Measurements from ENCODE around the gene ZG16B.

ZG16B gene, protein sequence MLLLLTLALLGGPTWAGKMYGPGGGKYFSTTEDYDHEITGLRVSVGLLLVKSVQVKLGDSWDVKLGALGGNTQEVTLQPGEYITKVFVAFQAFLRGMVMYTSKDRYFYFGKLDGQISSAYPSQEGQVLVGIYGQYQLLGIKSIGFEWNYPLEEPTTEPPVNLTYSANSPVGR

DNA sequence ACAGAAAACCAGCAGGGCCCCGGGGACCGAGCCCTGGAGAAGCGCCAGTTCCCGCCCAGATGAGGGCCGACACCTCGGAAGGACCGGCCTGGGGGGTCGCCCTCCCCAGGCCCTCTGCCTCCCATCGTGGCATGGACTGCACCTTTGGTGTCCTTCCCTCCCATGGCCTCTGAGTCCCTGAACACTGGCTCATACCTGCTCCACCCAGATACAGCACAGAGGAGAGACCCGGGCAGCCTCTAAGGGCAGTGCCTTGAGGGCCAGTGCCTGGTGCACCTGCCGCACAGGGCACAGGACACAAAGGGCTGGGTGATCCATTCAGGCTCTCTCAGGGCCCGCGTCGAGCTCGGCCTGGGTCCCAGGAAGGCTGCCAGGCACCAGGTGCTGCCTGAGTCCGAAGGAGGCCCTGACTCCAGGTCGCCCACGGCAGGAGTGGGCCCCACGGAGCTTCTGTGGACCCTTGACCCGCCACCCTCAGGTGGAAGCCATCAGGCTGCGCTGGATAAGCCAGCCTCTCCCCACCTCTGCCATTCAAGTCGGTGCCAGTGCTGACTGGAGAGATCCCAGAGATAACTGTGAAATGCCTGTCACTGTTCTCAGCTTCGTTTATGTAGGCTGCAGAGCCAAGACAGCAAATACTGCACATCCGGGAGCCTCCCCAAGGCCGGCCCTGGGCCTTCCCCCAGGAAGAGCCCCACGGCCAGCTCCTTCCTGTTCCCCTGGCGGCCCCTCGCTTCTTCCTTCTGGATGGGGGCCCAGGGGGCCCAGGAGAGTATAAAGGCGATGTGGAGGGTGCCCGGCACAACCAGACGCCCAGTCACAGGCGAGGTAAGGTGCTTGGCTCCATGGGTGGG, at the start of gene ZG16B:
ZG16B (plus strand) TSS at position 803 of the 854 bp plus-strand sequence. CDS start 139 bp downstream, outside the sequence.
- Histone ChIP-seq H3K27me3 (no peaks in the 10 kb centered on the region), H3K4me3 (ENCODE audit: low read depth in 1 of 2, low read length in 1 of 2) (no peak within 1 kb of the TSS), H3K9me3 (no peaks in the 10 kb centered on the region), H3K27ac (no peak within 1 kb of the TSS), H3K36me3 (no peaks in the 10 kb centered on the region), H3K4me1 (ENCODE audit: control insufficient read depth in 1 of 2, insufficient read depth in 1 of 2, low read depth in 1 of 2, low read length in 1 of 2) (peaks cover 12 to 14% of the 10 kb centered on the region in 2 experiments)
- TF ChIP-seq, protein P1, sequence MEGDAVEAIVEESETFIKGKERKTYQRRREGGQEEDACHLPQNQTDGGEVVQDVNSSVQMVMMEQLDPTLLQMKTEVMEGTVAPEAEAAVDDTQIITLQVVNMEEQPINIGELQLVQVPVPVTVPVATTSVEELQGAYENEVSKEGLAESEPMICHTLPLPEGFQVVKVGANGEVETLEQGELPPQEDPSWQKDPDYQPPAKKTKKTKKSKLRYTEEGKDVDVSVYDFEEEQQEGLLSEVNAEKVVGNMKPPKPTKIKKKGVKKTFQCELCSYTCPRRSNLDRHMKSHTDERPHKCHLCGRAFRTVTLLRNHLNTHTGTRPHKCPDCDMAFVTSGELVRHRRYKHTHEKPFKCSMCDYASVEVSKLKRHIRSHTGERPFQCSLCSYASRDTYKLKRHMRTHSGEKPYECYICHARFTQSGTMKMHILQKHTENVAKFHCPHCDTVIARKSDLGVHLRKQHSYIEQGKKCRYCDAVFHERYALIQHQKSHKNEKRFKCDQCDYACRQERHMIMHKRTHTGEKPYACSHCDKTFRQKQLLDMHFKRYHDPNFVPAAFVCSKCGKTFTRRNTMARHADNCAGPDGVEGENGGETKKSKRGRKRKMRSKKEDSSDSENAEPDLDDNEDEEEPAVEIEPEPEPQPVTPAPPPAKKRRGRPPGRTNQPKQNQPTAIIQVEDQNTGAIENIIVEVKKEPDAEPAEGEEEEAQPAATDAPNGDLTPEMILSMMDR (IDR thresholded peaks at IDR 0.05): no peak

DNA sequence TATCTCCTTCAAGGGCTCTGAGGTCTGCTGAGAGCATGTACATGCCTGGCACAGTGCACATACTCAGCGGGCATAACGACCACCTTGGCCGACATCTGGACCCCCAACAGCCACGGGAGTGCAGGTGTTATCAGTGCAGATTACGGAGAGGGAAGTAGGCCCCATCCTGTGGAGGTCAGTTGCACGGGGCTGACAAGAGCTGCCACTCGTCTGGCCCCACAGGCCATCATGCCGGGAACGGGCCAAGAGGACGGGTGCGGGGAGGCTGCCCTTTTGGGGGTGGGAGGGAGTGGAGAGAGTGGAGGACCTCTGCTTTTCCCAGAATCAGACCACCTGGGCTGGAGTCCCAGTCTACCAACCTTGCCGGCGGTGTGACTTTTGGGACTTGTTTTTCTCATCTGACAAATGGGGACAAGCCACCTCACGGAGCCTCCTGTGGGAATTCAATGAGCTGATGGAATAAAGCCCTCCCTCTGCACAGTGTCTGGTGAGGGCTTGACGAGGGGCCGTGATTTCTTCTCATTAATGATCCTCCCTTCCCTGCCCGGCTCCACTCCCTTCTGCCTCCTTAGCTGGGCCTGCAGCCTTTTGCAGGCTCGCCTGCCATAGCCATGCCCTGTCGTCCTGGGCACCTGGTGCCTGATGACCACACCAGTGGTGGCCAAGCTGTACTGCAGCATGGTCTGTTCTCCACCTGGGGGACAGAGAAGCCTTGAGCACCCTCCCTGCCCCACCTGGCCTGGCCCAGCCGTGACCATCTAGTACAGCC, 47.3 kb upstream of the ZG16B start:
- peaks cover 53% of the 10 kb centered on the region for H3K27me3 ChIP-seq
- H3K9me3 ChIP-seq: no peaks in the 10 kb centered on the region
- TF ChIP-seq, protein P1 (IDR thresholded peaks at IDR 0.05): no peak
- H3K36me3 ChIP-seq: no peaks in the 10 kb centered on the region
- H3K27ac ChIP-seq: no peak overlapping the region
- H3K4me1 ChIP-seq (ENCODE audit: control insufficient read depth in 1 of 2, insufficient read depth in 1 of 2, low read depth in 1 of 2, low read length in 1 of 2): peaks cover 26% of the 10 kb centered on the region in 2 experiments
- H3K4me3 ChIP-seq (ENCODE audit: low read depth in 1 of 2, low read length in 1 of 2): no peak overlapping the region

DNA sequence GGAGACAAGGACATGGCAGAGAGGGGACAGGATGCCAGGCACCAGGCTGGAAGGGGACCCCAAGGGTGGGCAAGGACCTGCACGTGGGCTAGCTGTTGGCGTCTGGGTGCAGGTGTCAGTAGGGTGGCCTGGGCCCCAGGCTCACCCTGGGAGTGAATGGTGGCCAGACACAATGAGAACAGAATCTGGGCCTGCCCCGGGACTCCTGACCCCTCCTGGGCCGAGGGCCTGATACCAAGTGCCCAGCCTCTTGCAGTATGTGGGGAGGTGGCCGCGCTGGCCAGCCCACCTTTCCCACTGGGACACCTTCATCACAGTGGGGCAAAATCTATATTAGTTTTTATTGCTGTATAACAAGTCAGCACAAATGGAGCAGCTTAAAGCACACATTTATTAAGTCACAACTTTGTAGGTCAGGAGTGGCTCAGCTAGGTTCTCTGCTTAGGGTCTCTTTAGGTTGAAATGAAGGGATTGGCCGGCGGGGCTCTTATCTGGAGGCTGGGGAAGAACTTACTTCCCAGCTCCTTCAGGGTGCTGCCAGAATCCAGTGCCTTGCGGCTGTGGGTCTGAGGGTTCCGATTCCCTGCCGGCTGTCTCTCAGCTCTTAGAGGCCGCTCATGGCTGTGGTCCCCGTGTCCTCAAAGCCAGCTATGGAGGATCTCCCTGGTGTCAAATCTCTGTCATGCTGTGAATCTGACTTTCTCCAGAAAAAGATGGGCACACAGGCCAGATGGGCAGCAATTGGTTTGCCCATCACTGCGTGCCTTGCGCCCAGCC, 46.3 kb upstream of the ZG16B start:
- Histone ChIP-seq H3K27me3 (peaks cover 63% of the 10 kb centered on the region), H3K4me1 (ENCODE audit: control insufficient read depth in 1 of 2, insufficient read depth in 1 of 2, low read depth in 1 of 2, low read length in 1 of 2) (peaks cover 16 to 17% of the 10 kb centered on the region in 2 experiments), H3K27ac (no peak overlapping the region), H3K9me3 (no peaks in the 10 kb centered on the region), H3K36me3 (no peaks in the 10 kb centered on the region), H3K4me3 (ENCODE audit: low read depth in 1 of 2, low read length in 1 of 2) (no peak overlapping the region)
- TF ChIP-seq, protein P1 (IDR thresholded peaks at IDR 0.05): no peak

DNA sequence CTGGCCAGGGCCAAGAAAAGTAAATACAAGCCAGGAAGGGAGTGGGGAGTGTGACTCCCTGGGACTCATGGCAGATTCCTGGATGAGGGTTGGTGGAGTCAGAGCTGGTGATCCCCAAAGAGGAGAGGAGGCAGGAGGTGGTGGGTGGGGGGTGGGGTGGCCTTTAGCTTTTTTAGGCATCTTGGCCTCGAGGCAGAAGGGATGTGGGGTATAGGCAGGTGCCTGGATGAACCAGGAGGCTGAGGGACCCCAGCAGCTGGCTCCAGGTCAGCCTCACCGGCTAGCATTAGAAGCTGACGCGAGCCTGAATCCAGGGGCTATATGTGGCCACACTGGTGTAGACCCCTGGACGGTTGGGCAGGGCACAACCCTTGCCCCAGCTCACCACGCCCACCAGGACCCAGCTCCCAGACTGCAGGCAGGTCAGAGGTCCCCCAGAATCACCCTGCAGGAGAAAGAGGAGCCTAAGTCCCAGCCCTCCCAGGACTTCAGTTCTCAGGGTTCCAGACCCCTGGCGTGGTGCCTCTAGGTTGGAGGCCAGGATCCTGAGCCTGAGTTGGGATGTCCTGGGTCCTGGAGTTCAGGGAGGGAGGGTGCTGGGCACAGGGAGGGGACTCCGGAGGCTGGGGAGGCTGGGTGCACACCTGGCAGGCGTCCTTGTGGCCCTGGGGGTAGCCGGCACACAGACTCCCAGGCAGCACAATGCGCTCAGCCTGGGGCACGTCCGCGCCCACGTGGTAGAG, 45.6 kb upstream of the ZG16B start:
- H3K4me1 ChIP-seq (ENCODE audit: control insufficient read depth in 1 of 2, insufficient read depth in 1 of 2, low read depth in 1 of 2, low read length in 1 of 2): peaks cover 16 to 17% of the 10 kb centered on the region in 2 experiments
- H3K27me3 ChIP-seq: peaks cover 71% of the 10 kb centered on the region
- no peak overlapping the region for H3K27ac ChIP-seq
- no peak overlapping the region for H3K4me3 ChIP-seq (ENCODE audit: low read depth in 1 of 2, low read length in 1 of 2)
- no peaks in the 10 kb centered on the region for H3K36me3 ChIP-seq
- H3K9me3 ChIP-seq: no peaks in the 10 kb centered on the region
- TF ChIP-seq, protein P1 (IDR thresholded peaks at IDR 0.05): no peak

All from neutrophil (primary cell).